Stimulated activated CD4-positive, alpha-beta T cell treated with anti-CD3 and anti-CD28 coated beads, Interleukin-1b, Interleukin-23, amount 100 ng/mL, for 1 hour (primary cell): ENCODE data around the gene SCP2.

Source experiments
- DNase-seq, 2 donors: peaks; one replicate each; pipeline ENCODE4 v3.0.0-alpha.2; 2020; ENCODE audit warnings: low read depth in 2 of 2

Gene SCP2

DNA sequence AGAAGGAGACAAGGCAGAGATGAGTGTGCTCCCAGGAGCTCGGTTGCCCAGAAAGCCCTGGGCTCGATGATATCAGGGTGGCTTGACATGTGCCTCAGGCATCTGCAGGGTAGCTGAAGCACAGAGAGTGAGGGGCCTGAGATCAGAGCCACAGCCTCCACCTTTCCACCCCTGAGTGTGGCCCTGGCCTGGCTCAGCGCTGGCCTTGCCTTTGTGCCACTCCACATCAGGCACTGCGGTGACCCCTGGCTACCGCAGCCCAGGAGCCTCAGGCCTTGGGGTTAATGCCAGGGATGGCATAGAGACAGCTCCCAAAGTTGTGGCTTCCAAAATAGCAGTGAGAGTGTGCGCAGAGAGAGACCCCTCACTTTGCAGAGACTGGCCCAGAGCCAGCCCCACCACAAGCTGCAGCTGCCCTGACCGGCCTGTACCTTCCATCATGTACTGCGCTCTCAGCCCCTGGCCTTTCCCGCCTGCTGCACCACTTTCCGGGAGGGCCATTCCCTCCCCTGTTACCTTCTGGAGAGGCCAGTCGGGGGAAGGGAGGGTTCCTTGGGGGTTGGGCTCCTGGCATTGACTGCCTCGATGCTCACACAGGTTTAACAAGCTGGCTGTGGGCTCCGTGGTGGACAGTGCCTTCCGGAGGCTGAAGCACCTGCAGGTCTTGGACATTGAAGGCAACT lies 154.4 kb downstream of the SCP2 start:
- DNase-seq, result no peak

DNA sequence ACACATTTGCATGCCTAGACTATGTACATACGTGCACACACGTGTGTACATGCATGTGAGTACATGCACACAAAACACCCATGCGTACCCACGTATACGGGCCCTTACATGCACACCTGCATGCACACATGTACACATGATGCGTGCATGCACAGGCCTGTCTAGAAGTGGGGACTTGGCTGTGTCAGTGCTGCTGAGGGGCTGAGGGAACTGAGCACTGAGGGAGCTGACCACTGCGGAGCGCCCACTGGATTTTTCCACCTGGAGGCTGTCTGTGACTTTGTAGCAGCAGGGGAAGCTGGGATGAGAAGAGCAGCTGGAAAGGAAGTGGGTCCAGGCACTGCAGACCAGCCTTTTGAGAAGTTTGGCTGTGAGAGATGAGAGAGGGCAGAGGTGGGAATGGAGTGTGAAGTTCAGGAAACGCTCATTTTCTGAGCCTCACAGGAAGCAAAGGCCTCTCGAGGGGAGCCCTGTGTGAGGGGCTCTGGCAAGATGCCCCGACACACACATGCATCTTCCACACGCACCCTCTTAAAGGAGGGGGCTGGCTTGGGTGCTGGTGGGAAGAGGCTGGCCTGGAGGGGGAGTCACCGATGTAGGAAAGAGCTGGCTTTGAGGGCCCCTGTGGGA lies 155.9 kb downstream of the SCP2 start:
- no peak for DNase-seq

DNA sequence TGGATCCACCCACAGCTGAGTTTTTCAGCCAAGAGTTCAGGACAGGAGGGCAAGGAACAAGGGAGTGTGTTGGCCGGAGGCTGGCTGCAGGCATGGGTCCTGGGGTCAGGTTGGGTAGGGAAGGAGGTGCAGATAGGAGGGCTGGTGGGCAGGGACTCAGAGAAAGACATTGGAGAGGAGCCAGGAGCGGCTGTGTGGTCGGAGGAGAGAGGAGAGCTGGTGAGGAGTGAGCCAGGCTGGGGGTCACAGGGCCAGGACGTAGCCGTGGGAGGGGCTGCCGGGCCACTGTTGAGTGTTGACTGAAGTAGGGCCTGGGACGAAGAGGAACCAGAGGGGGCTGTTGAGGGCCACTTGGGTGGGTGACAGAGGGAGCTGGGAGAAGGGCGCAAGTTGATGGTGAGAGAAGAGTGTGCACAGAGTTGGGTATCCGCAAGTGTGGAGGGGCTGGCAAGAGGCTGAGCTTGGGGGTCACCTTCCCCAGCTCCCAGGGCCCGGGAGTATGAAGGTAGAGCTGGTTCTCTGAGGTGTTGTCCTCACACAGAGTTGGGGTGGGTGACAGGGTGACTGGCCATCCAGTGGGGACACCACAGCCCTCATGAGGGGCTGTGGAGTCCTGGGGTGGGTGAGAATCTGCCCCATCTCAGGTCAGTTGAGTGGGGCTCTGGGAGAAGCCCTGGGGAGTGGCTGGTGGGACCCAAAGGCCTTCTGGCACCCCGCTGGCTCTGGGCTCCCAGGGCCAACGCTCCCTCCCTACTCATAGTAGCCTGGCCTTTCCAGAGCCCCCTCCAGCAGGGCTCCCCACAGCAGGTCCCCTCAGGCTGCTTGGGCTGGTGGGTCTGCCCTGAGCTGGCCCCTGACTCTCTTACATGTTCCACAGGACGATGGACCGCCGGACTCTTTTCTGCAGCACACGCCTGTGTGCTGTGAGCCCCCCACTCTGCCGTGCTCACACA lies 156.8 kb downstream of the SCP2 start:
- DNase-seq, result no peak

DNA sequence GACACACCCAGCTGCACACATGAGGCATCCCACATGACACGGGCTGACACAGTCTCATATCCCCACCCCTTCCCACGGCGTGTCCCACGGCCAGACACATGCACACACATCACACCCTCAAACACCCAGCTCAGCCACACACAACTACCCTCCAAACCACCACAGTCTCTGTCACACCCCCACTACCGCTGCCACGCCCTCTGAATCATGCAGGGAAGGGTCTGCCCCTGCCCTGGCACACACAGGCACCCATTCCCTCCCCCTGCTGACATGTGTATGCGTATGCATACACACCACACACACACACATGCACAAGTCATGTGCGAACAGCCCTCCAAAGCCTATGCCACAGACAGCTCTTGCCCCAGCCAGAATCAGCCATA lies 157.5 kb downstream of the SCP2 start:
- no peak for DNase-seq

DNA sequence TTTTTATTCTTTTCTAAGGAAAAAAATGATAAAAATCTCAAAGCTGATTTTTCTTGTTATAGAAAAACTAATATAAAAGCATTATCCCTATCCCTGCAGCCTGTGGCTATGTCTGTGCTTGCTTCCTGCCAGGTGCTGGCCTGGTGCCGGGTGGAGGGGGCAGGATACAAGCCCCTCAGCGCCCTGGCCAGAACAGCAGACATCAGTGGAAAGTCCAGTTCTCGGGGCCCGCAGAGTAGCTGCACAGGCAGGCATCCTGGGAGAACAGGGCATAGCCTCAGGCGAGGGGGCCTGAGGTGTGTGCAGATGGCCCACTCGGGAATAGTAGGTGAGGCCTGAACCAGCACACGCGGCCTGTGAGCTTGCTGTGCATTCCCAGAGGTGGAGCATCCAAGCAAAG lies 158.3 kb downstream of the SCP2 start:
- DNase-seq, result no peak

DNA sequence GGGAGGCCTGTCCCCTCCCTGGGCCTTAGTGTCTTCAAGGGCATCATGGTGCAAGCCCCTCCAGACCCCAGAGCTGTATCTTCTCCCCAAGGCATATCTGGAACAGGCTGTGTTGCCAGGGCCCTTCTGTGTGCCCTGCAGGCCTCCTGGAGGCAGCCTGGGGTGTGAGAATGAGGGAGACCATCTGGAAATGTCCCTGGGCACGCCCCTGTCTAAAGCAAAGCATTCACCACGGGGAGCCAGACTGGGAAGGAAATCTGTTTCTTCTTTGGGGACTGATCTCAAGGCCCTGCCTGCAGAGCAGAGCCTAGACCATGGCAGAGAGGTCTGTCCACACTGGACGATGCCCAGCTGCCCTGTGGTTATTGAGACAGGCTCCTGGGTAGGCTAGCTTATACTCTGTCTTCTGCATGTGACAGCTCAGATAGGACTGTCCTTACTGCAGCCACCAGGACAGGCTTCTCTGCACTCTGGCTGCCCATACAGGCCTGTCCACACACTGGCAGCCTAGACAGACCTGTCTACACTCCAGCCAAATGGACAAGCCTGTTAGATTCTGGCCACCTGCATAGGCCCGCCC lies 159.5 kb downstream of the SCP2 start:
- no peak for DNase-seq

DNA sequence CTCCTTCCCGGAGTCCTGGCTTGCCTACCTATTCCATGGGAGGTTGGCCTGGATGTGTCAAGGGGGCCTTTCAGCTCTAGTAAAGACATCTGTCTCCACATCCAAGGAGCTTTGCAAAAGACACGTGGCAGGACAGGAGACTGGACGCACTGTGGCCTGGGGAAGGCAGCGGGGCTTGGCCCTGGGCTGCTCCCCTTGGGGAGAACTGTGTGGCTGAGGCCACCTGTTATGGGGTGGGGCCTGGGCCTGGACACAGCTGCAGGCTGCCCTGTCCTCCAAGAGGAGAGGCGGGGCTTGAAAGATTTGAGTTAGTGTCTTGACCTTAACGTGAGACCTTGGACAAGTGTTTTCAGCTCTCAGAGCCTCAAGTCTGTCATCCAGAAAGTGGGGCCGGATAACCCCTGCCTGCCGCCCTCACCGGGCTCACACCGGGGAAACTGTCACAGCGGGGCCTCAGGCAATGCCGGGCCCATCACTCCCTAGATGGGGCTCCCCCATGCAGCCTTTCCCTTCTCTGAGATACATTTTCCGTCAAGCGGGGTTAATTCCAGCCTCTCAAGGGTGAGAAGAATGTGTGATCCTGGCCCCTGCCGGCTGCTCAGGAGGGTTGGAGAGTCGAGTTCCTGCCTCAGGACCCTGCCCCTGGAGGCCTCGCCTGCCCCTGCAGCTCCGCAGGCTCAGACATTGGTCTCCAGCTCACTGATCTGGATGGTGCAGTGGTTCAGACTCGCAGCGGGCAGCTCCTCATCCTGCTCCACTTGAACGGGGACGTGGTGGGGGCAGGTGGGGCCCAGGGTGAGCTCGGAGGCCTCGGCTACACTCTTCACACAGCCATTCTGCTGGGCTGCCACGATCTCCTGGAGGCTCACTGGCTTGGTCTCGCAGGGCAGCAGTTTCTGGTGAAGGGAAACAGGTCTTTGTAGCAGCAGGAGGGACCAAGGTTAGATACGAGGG lies 160.5 kb downstream of the SCP2 start:
- DNase-seq, result no peak

DNA sequence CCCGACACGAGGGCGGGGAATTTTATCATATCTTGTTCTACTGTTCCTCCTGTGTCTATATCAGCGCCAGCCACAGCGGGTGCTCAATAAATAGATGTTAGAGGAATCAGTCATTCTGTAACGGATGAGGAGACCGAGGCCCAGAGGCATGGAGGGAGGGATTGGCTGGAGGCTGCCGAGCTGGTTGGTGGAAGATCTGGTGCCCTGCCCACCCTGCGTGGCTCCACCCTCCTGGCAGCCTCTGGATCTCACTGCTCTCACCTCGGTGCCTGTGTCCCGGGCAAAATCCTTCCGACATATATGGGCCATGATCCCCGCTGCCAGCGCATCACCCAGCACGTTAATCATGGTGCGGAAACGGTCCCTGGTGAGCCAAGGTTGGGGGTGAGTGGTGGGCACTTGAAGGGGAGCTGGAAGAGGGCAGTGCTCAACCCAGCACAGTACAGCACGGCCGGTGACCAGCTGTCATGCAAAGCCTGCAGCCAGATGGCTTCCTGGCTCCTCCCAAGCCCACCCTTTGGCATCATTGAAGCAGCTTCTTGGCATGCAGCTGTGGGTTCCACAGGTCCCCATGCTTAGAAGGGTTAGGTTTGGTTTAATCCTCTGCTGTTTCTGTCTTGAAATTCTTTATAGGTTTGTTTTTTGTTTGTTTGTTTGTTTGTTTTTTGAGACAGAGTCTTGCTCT lies 161.7 kb downstream of the SCP2 start:
- DNase-seq, result no peak

DNA sequence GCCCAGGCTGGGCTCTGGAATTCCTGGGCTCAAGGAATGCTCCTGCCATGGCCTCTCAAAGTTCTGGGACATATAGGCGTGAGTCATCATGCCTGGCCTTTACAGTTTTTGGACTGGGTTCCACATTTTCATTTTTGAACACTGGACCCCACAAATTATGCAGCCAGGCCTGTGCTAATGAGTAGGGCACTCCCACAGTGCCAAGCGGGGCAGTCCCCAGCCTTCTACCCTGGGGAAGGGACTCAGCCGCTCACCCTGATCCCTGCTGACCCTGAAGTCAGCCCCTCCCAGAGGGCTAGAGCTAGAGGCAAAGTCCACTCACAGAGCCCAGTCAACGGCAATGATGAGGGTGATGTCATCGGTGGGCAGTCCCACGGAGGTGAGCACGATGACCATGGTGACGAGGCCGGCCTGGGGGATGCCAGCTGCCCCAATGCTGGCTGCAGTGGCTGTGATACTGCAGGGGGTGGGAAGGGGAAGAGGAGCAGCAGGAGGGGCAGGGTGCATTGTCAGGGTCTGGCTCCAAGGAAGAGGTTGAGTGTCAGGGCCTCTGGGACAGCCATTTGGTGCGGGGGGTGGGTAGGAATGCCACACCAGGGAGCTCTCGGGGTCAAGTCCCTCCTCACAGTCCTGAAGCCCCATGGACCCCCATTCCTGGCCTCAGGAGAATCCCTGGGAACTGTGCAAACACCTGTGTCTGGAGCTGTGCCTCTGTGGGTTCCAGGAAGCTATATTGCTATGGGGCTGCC lies 162.6 kb downstream of the SCP2 start:
- no peak for DNase-seq

DNA sequence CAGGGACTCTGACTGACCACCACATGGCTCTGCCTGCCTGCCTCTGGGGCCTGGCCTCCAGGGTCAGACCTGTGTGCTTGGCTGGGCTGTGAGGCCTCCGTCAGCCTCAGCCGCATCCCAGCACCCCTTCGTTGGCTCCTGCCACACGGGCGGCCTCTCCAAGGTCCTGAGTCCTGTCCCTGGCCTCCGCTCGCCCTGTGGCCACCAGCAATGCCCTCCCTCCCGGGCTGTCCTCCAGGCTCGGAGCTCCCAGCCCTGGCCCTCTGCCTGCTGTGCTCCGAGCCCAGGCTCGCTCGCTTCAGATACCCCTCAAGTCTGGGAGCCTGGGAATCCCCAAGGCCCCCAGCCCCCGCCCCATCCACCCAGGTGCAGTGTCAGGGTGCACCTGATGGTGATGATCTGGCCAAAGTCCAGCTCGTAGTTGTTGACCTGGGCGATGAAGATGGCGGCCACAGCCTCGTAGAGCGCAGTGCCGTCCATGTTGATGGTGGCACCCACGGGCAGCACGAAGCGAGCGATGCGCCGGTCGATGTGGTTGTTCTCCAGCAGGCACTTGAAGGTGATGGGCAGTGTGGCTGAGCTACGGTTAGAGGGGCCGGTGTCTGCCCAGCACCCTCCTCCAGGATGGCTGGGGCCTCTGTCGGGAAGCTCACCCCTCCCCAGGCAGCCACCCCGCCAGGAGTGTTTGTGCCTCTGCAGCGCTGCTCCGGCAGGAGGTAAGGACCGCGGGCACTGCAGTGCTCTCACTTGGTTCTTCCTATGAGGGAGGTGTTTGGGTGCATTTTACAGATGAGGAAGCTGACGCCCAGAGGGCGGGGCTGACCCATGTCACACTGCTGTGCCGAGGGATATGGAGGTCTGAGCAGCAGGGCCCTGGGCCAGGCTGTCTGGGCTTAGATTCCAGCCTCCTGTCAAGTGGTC lies 163.4 kb downstream of the SCP2 start:
- DNase-seq, result no peak

DNA sequence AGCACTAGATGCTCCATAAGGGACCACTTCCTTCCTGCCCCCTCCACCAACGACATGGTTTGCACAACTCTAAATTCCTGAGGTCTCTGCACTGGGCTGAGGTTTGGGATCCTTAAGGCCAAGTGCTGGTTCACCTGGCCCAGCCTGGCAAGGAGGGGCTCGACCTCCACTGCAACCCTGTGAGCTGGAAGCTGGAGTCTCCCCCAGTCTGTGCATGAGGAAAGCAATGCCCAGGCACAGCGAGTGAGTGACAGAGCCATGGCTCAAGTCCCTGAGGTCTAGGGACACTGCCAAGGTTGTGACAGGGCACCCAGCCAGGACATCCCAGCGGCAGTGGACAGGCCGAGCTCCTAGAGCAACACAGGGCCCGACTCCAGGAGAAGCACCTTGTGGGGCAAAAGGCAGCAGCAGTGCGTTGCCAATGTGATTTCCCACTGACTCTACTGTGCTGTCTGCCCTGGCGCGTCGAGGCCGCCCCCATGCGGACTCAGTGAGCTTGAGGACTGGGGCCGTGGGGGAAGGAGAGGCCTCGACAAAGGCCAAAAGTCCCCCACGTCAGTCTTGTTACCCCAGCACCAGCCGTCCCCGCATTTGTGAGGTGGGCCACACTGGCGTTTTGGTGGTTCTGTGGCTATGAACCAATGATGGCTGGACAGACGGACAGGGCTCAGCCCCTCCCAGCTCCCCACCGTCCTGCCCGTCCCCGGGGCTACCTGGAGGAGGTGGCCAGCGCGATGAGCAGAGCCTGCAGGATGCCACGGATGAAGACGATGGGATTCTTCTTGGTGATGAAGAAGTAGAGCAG lies 165.0 kb downstream of the SCP2 start:
- no peak for DNase-seq

DNA sequence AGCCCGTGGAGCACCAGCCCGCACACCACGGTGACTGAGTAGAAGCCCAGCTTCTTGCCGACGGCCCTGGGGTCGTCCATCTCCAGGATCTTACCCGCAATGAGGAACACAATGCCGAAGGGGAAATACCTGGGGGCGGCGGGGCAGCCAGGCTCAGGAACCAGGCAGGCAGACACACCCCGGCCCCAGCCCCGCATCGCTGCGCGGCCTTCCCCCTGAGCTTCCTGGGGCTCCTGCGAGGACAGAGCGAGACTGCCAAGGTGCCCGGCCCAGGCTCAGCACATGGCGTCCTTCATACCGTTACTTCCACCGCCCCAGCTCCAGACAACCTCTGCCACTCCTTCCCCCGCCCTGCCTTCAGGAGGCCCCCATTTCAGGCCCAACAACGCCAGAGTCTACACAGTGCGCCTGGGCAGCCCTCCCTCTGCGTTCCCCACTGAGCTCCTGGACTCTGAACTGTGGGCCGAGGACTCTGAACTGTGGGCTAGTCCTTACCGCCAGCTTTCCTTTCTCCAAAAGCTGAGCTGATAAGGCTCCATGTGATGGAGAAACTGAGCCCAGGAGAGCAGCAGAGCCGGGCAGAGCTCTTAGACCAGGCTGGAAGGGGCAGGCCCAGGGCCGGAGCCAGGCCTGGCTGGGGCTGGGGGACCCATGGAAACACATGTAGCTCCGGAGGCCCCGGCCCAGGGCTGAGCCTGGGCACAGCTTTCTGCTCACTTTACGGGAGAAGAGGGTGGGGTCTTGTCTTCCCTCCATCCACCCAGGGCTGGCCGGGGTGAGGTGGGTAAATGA lies 165.8 kb downstream of the SCP2 start:
- DNase-seq, result no peak

DNA sequence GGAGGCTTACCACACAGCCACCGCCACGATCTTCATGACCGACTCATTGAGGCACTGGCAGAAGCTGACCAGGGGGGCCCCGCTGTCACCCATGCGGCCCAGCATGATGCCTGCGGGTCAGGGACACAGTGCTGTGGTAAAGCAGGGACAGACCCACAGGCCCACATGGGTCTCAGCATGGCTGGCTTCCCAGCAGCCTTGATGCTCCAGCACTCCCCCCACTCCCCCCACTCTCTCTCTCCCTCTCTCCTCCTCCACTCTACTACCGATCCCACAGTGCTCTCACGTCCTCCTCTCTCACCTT lies 166.3 kb downstream of the SCP2 start:
- no peak for DNase-seq

DNA sequence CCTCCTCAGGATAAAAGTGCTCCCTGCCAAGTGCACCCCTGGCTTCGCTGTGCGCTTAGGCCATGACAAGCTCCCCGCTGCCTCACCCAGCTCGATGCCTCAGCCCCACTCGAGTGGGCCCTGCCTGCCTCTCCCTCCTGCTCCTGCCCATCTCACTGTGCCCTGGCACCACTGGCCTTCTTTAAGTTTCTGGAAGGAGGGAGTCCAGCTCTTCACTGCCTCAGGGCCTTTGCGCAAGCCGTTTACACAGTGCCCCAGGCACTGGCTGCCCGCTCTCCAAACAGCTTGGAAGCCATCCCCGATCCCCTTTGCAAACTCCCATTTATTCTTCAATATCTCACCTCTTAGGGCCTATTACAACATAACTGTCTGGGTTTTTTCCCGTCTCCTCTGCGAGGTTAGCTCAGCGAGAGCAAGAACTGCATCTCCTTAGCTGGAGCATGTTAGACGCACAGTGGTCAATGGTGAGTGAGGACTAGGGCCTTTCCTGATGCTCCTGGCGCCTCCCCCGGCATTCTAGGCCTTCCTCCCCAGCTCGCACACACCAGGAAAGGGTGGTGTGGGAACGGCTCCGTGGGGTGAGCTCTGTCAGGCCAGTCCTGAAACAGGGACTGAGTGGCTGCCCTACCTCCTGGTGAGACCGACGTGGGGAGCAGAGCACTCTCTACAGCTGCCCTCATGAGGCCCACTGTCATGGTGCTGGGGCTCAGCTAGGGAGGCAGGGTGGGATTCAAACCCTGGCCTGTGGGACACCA lies 166.9 kb downstream of the SCP2 start:
- no peak for DNase-seq

DNA sequence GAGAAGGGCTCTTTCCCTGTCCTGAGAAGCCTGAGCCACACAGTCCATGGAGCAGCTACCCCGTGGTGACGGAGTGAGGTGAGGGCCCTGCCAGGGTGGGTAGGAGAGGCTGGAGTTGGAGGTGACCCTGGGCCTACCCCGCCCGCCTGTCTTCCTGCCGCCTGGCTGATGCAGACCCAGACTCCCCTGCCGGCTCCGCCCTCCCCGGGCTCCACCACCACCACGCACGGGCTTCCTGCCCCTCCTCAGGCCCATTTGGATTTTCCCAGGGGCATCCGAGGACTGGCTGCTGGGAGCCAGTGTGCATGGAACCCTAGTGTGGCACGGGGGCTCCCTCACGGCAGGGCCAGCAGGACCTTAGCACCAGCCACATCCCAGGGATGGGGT lies 167.4 kb downstream of the SCP2 start:
- no peak for DNase-seq
